HEK293 (cell line): Measurements from ENCODE around the gene MTCH1.

Source experiments
- CTCF ChIP-seq: fragments of 450-650 bp; formaldehyde crosslinking; IDR thresholded peaks from 2 replicates; pipeline ENCODE4 v1.5.1; 2016; ENCODE audit warnings: missing biosample characterization, missing genetic modification characterization
- GLI4 ChIP-seq: fragments of 450-650 bp; formaldehyde crosslinking; IDR thresholded peaks from 2 replicates; pipeline ENCODE4 v1.5.1; 2016; ENCODE audit warnings: missing biosample characterization, missing genetic modification characterization
- SETDB1 ChIP-seq: IDR thresholded peaks from one replicate; pipeline ENCODE4 v1.6.1; 2017; ENCODE audit warnings: mild to moderate bottlenecking, low read length, moderate library complexity, mixed read lengths; ENCODE audit not compliant: insufficient read length
- WT1 ChIP-seq: fragments of 450-650 bp; formaldehyde crosslinking; IDR thresholded peaks from 2 replicates; pipeline ENCODE4 v1.5.1; 2016; ENCODE audit warnings: missing biosample characterization, missing genetic modification characterization
- ZBTB21 ChIP-seq: fragments of 450-650 bp; formaldehyde crosslinking; IDR thresholded peaks from 2 replicates; pipeline ENCODE4 v1.5.1; 2017; ENCODE audit warnings: missing biosample characterization, missing genetic modification characterization
- ZBTB8A ChIP-seq: fragments of 450-650 bp; formaldehyde crosslinking; IDR thresholded peaks from 2 replicates; pipeline ENCODE4 v1.5.1; 2016; ENCODE audit warnings: missing biosample characterization, missing genetic modification characterization

- TF ChIP-seq ZBTB8A (no peak), CTCF (tag by site-specific recombination) (no peak), GLI4 (tag by site-specific recombination) (no peak), SETDB1 (no peak), ZBTB21 (tag by site-specific recombination) (no peak), WT1 (tag by site-specific recombination) (no peak)
These were observed 58.1 kb downstream of the MTCH1 start for GRCh38 chr6:36927691-36928546.
